GM23338 (cell line): Measurements from ENCODE around the gene DAND5. TPM values are rescaled to one million over a fixed set of nuclear protein-coding genes. Genes with fewer than 3 reads are reported as not detected.

ENCODE experiments used
- ATAC-seq: fragments of 200-7000 bp; cut with Tn5 transposase; 3 replicates; pipeline ENCODE4 v1.9.1; 2020
- DNase-seq: peaks from one replicate; pipeline ENCODE4 v3.0.0-alpha.2; 2015; ENCODE audit warnings: low spot score
- H2AFZ ChIP-seq: fragments of 200-600 bp; sonication (generic); 2 replicates; pipeline ENCODE4 v1.8.0; 2016; ENCODE audit warnings: antibody characterized with exemption, mild to moderate bottlenecking, moderate library complexity
- H3F3A ChIP-seq: fragments of 200-600 bp; sonication (generic); replicated peaks from 2 replicates; pipeline ENCODE4 v1.8.0; 2017; ENCODE audit warnings: antibody characterized with exemption, mixed run types, low read depth
- H3K27ac ChIP-seq: fragments of 200-600 bp; sonication (generic); 2 replicates; pipeline ENCODE4 v1.6.1; 2016; ENCODE audit warnings: low read depth
- H3K27me3 ChIP-seq: fragments of 200-600 bp; sonication (generic); 2 replicates; pipeline ENCODE4 v1.8.0; 2016; ENCODE audit warnings: mild to moderate bottlenecking, mixed run types, moderate library complexity; ENCODE audit not compliant: insufficient read depth
- H3K36me3 ChIP-seq: fragments of 200-600 bp; sonication (generic); 2 replicates; pipeline ENCODE4 v1.8.0; 2016; ENCODE audit warnings: mild to moderate bottlenecking; ENCODE audit not compliant: insufficient read depth
- H3K4me1 ChIP-seq: fragments of 200-600 bp; sonication (generic); 2 replicates; pipeline ENCODE4 v1.8.0; 2016; ENCODE audit warnings: mild to moderate bottlenecking, moderate library complexity; ENCODE audit not compliant: insufficient read depth
- H3K4me2 ChIP-seq: fragments of 200-600 bp; sonication (generic); 2 replicates; pipeline ENCODE4 v1.7.1; 2017; ENCODE audit warnings: mixed run types
- H3K4me3 ChIP-seq: fragments of 200-600 bp; sonication (generic); 2 replicates; pipeline ENCODE4 v1.6.1; 2016; ENCODE audit warnings: mixed run types
- H3K79me2 ChIP-seq: fragments of 200-600 bp; sonication (generic); replicated peaks from 2 replicates; pipeline ENCODE4 v1.8.0; 2017; ENCODE audit warnings: mild to moderate bottlenecking; ENCODE audit not compliant: insufficient read depth
- H3K9me2 ChIP-seq: fragments of 200-600 bp; sonication (generic); 2 replicates; pipeline ENCODE4 v1.8.0; 2017; ENCODE audit not compliant: insufficient read depth
- H4K20me1 ChIP-seq: fragments of 200-600 bp; sonication (generic); replicated peaks from 2 replicates; pipeline ENCODE4 v1.8.0; 2017; ENCODE audit warnings: mild to moderate bottlenecking; ENCODE audit not compliant: insufficient read depth
- H3K27ac Mint-ChIP-seq: 2 replicates; pipeline ENCODE4 v1.8.0; 2020; ENCODE audit warnings: inconsistent platforms, mild to moderate bottlenecking, moderate library complexity, mixed read lengths
- H3K27me3 Mint-ChIP-seq: 3 replicates; pipeline ENCODE4 v1.8.0; 2022; ENCODE audit warnings: low read depth, mild to moderate bottlenecking, moderate library complexity, mixed read lengths, inconsistent platforms; ENCODE audit not compliant: insufficient read depth, poor library complexity
- H3K36me3 Mint-ChIP-seq: 3 replicates; pipeline ENCODE4 v1.8.0; 2021; ENCODE audit warnings: low read depth, mild to moderate bottlenecking, inconsistent platforms, moderate library complexity, mixed read lengths
- H3K4me1 Mint-ChIP-seq: 3 replicates; pipeline ENCODE4 v1.8.0; 2020; ENCODE audit warnings: mild to moderate bottlenecking, inconsistent platforms, mixed read lengths
- H3K4me3 Mint-ChIP-seq: 3 replicates; pipeline ENCODE4 v1.8.0; 2021; ENCODE audit warnings: moderate library complexity, mild to moderate bottlenecking, inconsistent platforms, mixed read lengths
- H3K9me3 Mint-ChIP-seq: 3 replicates; pipeline ENCODE4 v1.8.0; 2020; ENCODE audit warnings: moderate library complexity, mild to moderate bottlenecking, inconsistent platforms, mixed read lengths
- CREB1 ChIP-seq: fragments of 250-450 bp; sonication (Bioruptor Pico); IDR thresholded peaks from 2 replicates; pipeline ENCODE4 v1.5.0; 2020; ENCODE audit warnings: low read depth, mild to moderate bottlenecking, moderate library complexity
- ETS1 ChIP-seq: IDR thresholded peaks from 2 replicates; pipeline ENCODE4 v1.6.1; 2016; ENCODE audit warnings: antibody characterized with exemption
- EZH2 ChIP-seq: fragments of 200-600 bp; sonication (generic); IDR thresholded peaks from one replicate; pipeline ENCODE4 v1.8.0; 2017; ENCODE audit warnings: antibody characterized with exemption, mild to moderate bottlenecking, low read depth; ENCODE audit not compliant: unreplicated experiment
- EZH2phosphoT487 ChIP-seq: fragments of 200-600 bp; sonication (generic); IDR thresholded peaks from one replicate; pipeline ENCODE4 v1.8.1; 2018; ENCODE audit warnings: antibody characterized with exemption; ENCODE audit not compliant: unreplicated experiment
- ZNF114 ChIP-seq: fragments of 250-450 bp; sonication (Bioruptor Pico); IDR thresholded peaks from 2 replicates; pipeline ENCODE4 v1.5.0; 2020; ENCODE audit warnings: mild to moderate bottlenecking, moderate library complexity
- ZNF462 ChIP-seq: fragments of 250-450 bp; sonication (Bioruptor Pico); IDR thresholded peaks from 2 replicates; pipeline ENCODE4 v1.5.0; 2020; ENCODE audit warnings: mild to moderate bottlenecking, moderate library complexity
- polyA plus RNA-seq: library from polyadenylated mRNA; unstranded; fragments of >200 nt; fragmentation: Nextera tagmentation; extraction: Ambion mirVana; gene quantifications from 2 replicates; pipeline ENCODE4 v1.2.1, GENCODE V29; 2016
- total RNA-seq: library from RNA; depleted of rRNA; stranded (reverse); fragments of >200 nt; shearing (Covaris generic); gene quantifications from 2 replicates; pipeline ENCODE4 v1.2.3, GENCODE V29; 2014

Gene DAND5
- total and polyA plus RNA-seq, 2 experiments from 2014 or later: 0.18 to 0.28 TPM

- peaks cover 68% of the 10 kb centered on the region for H3K27me3 Mint-ChIP-seq
- ATAC-seq (no peak), DNase-seq (no peak)
- no peak overlapping the region for H3K4me2 ChIP-seq
- H3K4me1 Mint-ChIP-seq: peaks cover 6% of the 10 kb centered on the region
- no peaks in the 10 kb centered on the region for H3K36me3 ChIP-seq
- H3K36me3 Mint-ChIP-seq: no peaks in the 10 kb centered on the region; the same call in 2 of the 3 replicates
- peaks cover 9% of the 10 kb centered on the region; the same call in 1 of the 2 replicates for H3K4me1 ChIP-seq
- H4K20me1 ChIP-seq: no peaks in the 10 kb centered on the region; the same call in 1 of the 2 replicates
- no peak overlapping the region for H3K27ac ChIP-seq
- H3K27me3 ChIP-seq: peaks cover 86% of the 10 kb centered on the region
- no peaks in the 10 kb centered on the region for H3K9me2 ChIP-seq
- H3K27ac Mint-ChIP-seq: no peak overlapping the region
- H3K9me3 Mint-ChIP-seq: no peaks in the 10 kb centered on the region
- H3F3A ChIP-seq: 0 out of 2 replicates have a peak, but pooled peaks cover 3% of the 10 kb centered on the region
- no peaks in the 10 kb centered on the region for H3K79me2 ChIP-seq
- TF ChIP-seq EZH2 (no peak), CREB1 (CRISPR knock-in tag) (no peak), EZH2phosphoT487 (no peak), ZNF462 (CRISPR knock-in tag) (no peak), ETS1 (no peak), ZNF114 (CRISPR knock-in tag) (no peak)
- H3K4me3 ChIP-seq: no peak overlapping the region
- H3K4me3 Mint-ChIP-seq: no peak overlapping the region
- no peak overlapping the region for H2AFZ ChIP-seq
These were observed 35.9 kb downstream of the DAND5 start for GRCh38 chr19:13005253-13005652.
